Choroid plexus epithelial cell (primary cell): ENCODE measurements around the gene SLIT1.

Experiments used
- DNase-seq: peaks from one replicate; pipeline ENCODE4 v3.0.0-alpha.2; 2010; ENCODE audit warnings: low read depth
- H3K4me3 ChIP-seq: 2 replicates; pipeline ENCODE4 v1.5.1; 2011; ENCODE audit warnings: low read depth, mild to moderate bottlenecking, control low read depth, low read length, moderate library complexity
- CTCF ChIP-seq: conservative IDR thresholded peaks from 2 replicates; pipeline ENCODE4 v1.5.1; 2011; ENCODE audit warnings: low read depth, mild to moderate bottlenecking, control low read depth, inconsistent platforms, low read length, moderate library complexity

Gene SLIT1

GRCh38 chr10:97059872-97060205 is 125.9 kb downstream of the SLIT1 start:
- peak; percentile 1 for TF ChIP-seq CTCF
- no peak overlapping the region for H3K4me3 ChIP-seq

GRCh38 chr10:97059006-97059871 is 126.5 kb downstream of the SLIT1 start:
- peak; percentile 22 for TF ChIP-seq CTCF
- H3K4me3 ChIP-seq: no peak overlapping the region
- DNase-seq: no peak

More at GRCh38 chr10:97059872-97060205, 125.9 kb downstream of the SLIT1 start:
- DNase-seq: no peak

- no peak for DNase-seq
- no peak for TF ChIP-seq CTCF
- H3K4me3 ChIP-seq: no peak overlapping the region
Measured at GRCh38 chr10:97058521-97058920, 127.2 kb downstream of the SLIT1 start.

GRCh38 chr10:97057491-97058235 is 128.1 kb downstream of the SLIT1 start:
- DNase-seq: no peak
- no peak for TF ChIP-seq CTCF
- no peak overlapping the region for H3K4me3 ChIP-seq

GRCh38 chr10:97056003-97056630 is 129.6 kb downstream of the SLIT1 start:
- TF ChIP-seq CTCF: no peak
- DNase-seq: no peak

GRCh38 chr10:97053276-97053675 is 132.5 kb downstream of the SLIT1 start:
- no peak for DNase-seq
- H3K4me3 ChIP-seq: no peak overlapping the region

More at GRCh38 chr10:97056003-97056630, 129.6 kb downstream of the SLIT1 start:
- no peak overlapping the region for H3K4me3 ChIP-seq

More at GRCh38 chr10:97053276-97053675, 132.5 kb downstream of the SLIT1 start:
- TF ChIP-seq CTCF: no peak
